HEK293 (cell line): ENCODE data around the gene MSMO1.
A peak's percentile ranks its signal among the peaks of the same experiment; 100 is the strongest.

Experiments
- CTCF ChIA-PET: fragments of 350-600 bp; formaldehyde crosslinking; extraction: SDS; loops from one replicate; lab custom pipeline; 2021; ENCODE audit warnings: antibody characterized with exemption; lab: Yijun Ruan, JAX
- POLR2A ChIA-PET: fragments of 300-600 bp; formaldehyde crosslinking; extraction: SDS; loops from one replicate; lab custom pipeline; 2020; ENCODE audit warnings: antibody characterized with exemption, inconsistent platforms; lab: Yijun Ruan, JAX
- H3K27ac ChIP-seq: fragments of 200-500 bp; sonication (Bioruptor generic); 2 replicates; pipeline ENCODE4 v1.5.1; 2014; ENCODE audit warnings: low read depth, low read length, control low read depth, inconsistent platforms; ENCODE audit errors: extremely low read depth
- H3K36me3 ChIP-seq, 2 experiments: fragments of 200-500 bp in 1 of 2; sonication (Bioruptor generic) in 1 of 2; 1 replicate in 1 of 2; 2 replicates in 1 of 2; pipeline ENCODE4 v1.5.1; 2014 to 2017; ENCODE audit warnings: inconsistent platforms in 2 of 2, low read length in 2 of 2; ENCODE audit not compliant: control insufficient read depth in 2 of 2, insufficient read depth in 1 of 2
- H3K4me1 ChIP-seq: fragments of 200-500 bp; sonication (Bioruptor generic); 2 replicates; pipeline ENCODE4 v1.5.1; 2014; ENCODE audit warnings: mild to moderate bottlenecking, low read length, inconsistent platforms; ENCODE audit not compliant: control insufficient read depth, insufficient read depth
- H3K4me3 ChIP-seq: 2 replicates; pipeline ENCODE4 v1.5.1; 2011; ENCODE audit warnings: low read depth, mild to moderate bottlenecking, control low read depth, low read length, moderate library complexity
- H3K9me3 ChIP-seq: fragments of 200-500 bp; sonication (Bioruptor generic); 2 replicates; pipeline ENCODE4 v1.5.1; 2014; ENCODE audit warnings: low read depth, low read length, inconsistent platforms; ENCODE audit not compliant: control insufficient read depth, insufficient read depth
- CTCF ChIP-seq: fragments of 450-650 bp; formaldehyde crosslinking; IDR thresholded peaks from 2 replicates; pipeline ENCODE4 v1.5.1; 2016; ENCODE audit warnings: missing biosample characterization, missing genetic modification characterization
- FEZF1 ChIP-seq: fragments of 450-650 bp; formaldehyde crosslinking; IDR thresholded peaks from 2 replicates; pipeline ENCODE4 v1.5.1; 2016; ENCODE audit warnings: missing biosample characterization, missing genetic modification characterization
- OSR2 ChIP-seq: fragments of 450-650 bp; formaldehyde crosslinking; IDR thresholded peaks from 2 replicates; pipeline ENCODE4 v1.5.1; 2016; ENCODE audit warnings: missing biosample characterization, missing genetic modification characterization
- PRDM6 ChIP-seq: fragments of 450-650 bp; formaldehyde crosslinking; IDR thresholded peaks from 2 replicates; pipeline ENCODE4 v1.5.1; 2017; ENCODE audit warnings: missing biosample characterization, missing genetic modification characterization
- SALL2 ChIP-seq: fragments of 450-650 bp; formaldehyde crosslinking; IDR thresholded peaks from 2 replicates; pipeline ENCODE4 v1.5.0; 2017; ENCODE audit warnings: missing biosample characterization, mild to moderate bottlenecking, missing genetic modification characterization, borderline replicate concordance
- SCRT2 ChIP-seq: fragments of 450-650 bp; formaldehyde crosslinking; IDR thresholded peaks from 2 replicates; pipeline ENCODE4 v1.5.1; 2016; ENCODE audit warnings: missing biosample characterization, missing genetic modification characterization
- SP7 ChIP-seq: fragments of 450-650 bp; formaldehyde crosslinking; IDR thresholded peaks from 2 replicates; pipeline ENCODE4 v1.5.1; 2016; ENCODE audit warnings: missing biosample characterization, missing genetic modification characterization
- TRIM28 ChIP-seq: IDR thresholded peaks from 2 replicates; pipeline ENCODE4 v1.6.1; 2011; ENCODE audit warnings: low read length, control low read depth, borderline replicate concordance
- ZFP41 ChIP-seq: fragments of 450-650 bp; formaldehyde crosslinking; IDR thresholded peaks from 2 replicates; pipeline ENCODE4 v1.5.1; 2016; ENCODE audit warnings: missing biosample characterization, missing genetic modification characterization, borderline replicate concordance
- ZNF221 ChIP-seq: fragments of 450-650 bp; formaldehyde crosslinking; IDR thresholded peaks from 2 replicates; pipeline ENCODE4 v1.5.1; 2017; ENCODE audit warnings: missing biosample characterization, missing genetic modification characterization, borderline replicate concordance
- ZNF280D ChIP-seq: fragments of 450-650 bp; formaldehyde crosslinking; IDR thresholded peaks from 2 replicates; pipeline ENCODE4 v1.5.1; 2016; ENCODE audit warnings: missing biosample characterization, missing genetic modification characterization
- ZNF398 ChIP-seq: fragments of 450-650 bp; formaldehyde crosslinking; IDR thresholded peaks from 2 replicates; pipeline ENCODE4 v1.5.1; 2017; ENCODE audit warnings: missing biosample characterization, missing genetic modification characterization
- ZNF416 ChIP-seq: fragments of 450-650 bp; formaldehyde crosslinking; IDR thresholded peaks from 2 replicates; pipeline ENCODE4 v1.5.1; 2016; ENCODE audit warnings: missing biosample characterization, missing genetic modification characterization

Gene MSMO1

GRCh38 chr4:165384598-165384997 is 57.1 kb downstream of the MSMO1 start:
- H3K27ac ChIP-seq: peak overlapping the region; percentile 34; the same call in 1 of the 2 replicates
- H3K4me1 ChIP-seq: peaks cover 42% of the 10 kb centered on the region
- H3K9me3 ChIP-seq: no peaks in the 10 kb centered on the region
- ChIA-PET POLR2A (interaction anchor here (0.6 kb wide), 1 partner anchor 19 kb away, joined by 4 read pairs; no protein-coding TSS in a partner anchor), CTCF (interaction anchor here (0.5 to 2.8 kb wide), 7 partner anchors 8 to 94 kb away, joined by 3 to 15 read pairs (median 6); no protein-coding TSS in a partner anchor)
- H3K36me3 ChIP-seq: no peaks in the 10 kb centered on the region
- H3K4me3 ChIP-seq: no peak overlapping the region
- TF ChIP-seq ZNF398 (tag by site-specific recombination) (peak; percentile 17; the same call in 1 of the 2 replicates), SALL2 (tag by site-specific recombination) (no peak), CTCF (tag by site-specific recombination) (0 out of 2 replicates have a peak, but pooled peaks have one; percentile 17), PRDM6 (peak; percentile 66), OSR2 (tag by site-specific recombination) (peak; percentile 31; the same call in 1 of the 2 replicates), FEZF1 (peak; percentile 31; the same call in 1 of the 2 replicates)

- Histone ChIP-seq H3K4me1 (peaks cover 40% of the 10 kb centered on the region), H3K27ac (no peak overlapping the region), H3K36me3 (no peaks in the 10 kb centered on the region), H3K9me3 (no peaks in the 10 kb centered on the region), H3K4me3 (no peak overlapping the region)
- no peak for TF ChIP-seq SP7 (tag by site-specific recombination)
- TF ChIP-seq SCRT2 (tag by site-specific recombination): no peak
- TF ChIP-seq ZNF221 (tag by site-specific recombination): no peak
- no peak for TF ChIP-seq ZNF280D
- TF ChIP-seq ZNF416 (tag by site-specific recombination): no peak
- no peak for TF ChIP-seq ZFP41 (tag by site-specific recombination)
- TF ChIP-seq TRIM28: no peak
- CTCF ChIA-PET: interaction anchor here (0.5 to 2.8 kb wide), 6 partner anchors 8 to 129 kb away, joined by 3 to 15 read pairs (median 8); no protein-coding TSS in a partner anchor
- POLR2A ChIA-PET: interaction anchor here (0.6 kb wide), 1 partner anchor 18 kb away, joined by 4 read pairs; no protein-coding TSS in a partner anchor
Observed at GRCh38 chr4:165385126-165385525, 57.7 kb downstream of the MSMO1 start.
